GOT3 (cell line): ENCODE results near the gene HMCES.
"Not testable (repeated sequence)": the region's sequence is repeated elsewhere in the genome, so short reads cannot be mapped to it uniquely, and the experiment has no call there.

Experiments used
- DNase-seq: peaks from one replicate; lab custom pipeline; 2025; ENCODE audit warnings: mixed read lengths; lab: John Stamatoyannopoulos, UW

HMCES gene

DNA sequence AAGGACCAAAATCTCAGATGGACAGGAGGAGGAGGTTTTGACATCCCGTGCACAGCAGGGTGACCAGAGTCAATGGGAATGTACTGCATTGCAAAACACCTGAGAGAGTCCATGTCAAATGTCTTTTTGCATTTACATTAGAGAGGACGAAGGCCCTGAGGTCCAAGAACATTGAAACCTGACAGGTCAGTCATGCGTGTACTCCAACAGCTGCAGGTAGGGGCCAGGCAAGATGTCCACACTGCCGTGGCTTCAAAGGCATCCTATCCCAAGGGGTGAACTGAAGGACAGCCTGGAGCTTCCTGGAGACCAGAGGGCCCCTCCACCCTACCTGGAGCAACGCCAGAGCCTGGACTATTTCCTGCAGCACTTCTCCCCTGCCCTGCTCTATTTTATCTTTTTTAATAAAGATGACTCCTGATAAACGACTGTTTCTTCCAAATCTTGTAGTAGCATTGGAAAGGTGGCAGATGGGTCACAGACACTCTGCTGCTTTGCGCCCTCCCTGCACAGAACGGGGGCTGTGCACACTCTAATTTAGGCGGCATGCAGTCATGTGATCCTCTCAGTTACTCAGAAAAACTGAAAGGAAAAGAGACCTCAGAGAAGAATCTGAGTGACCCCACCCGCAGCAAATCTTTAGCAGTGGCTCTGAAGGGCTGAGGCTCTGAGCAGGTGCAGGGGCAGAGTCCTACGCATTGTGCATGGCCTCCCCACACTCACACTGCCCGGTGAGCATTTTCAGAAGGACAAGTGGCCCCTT, 68.2 kb downstream of the HMCES start:
- no peak for DNase-seq

- no peak for DNase-seq
These were observed 68.8 kb downstream of the HMCES start for GRCh38 chr3:129347458-129347845.

DNA sequence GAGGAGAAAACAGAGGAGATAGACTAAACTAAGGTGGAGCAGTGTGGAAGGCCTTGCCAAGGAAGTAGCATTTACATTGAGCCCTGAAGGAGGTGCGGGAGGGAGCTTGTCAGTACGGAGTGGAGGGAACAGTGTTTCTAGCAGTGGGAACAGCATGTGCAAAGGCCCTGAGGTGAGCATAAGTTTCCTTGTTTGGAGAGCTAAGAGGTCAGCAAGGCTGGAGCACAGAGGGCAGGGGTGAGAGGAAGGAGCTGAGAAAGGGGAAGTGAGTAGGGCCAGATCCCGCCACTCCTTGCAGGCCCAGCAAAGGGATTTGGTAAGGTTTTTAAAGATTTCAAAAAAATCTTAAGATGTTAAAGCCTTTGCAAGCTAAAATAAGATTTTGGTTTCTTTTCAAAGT, 70.1 kb downstream of the HMCES start:
- DNase-seq = no peak

DNA sequence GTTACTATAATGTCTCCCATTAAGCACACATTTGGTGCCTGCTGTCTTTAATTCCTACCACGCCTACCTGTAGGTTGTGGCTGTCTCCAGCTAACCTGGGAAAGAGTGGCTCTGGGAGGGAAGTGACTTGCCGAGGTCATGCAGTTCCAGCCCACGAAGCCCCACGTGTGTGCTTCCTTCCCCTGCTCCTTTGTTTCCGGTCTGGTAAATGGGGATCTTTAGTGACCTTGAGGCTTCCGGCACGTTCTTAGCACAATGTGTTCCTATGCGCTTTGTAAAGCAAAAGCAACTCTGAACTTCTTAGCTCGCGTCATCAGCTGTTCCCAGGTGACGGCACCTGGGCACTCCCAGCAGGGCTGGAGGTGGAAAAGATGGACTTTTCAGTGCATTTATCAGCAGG, 70.5 kb downstream of the HMCES start:
- not testable (repeated sequence) for DNase-seq

GRCh38 chr3:129349791-129350190, 71.1 kb downstream of the HMCES start:
- DNase-seq = no peak

GRCh38 chr3:129352045-129352444, 73.4 kb downstream of the HMCES start:
- DNase-seq = no peak

- no peak for DNase-seq
These were observed 74.2 kb downstream of the HMCES start for GRCh38 chr3:129352650-129353588.

DNA sequence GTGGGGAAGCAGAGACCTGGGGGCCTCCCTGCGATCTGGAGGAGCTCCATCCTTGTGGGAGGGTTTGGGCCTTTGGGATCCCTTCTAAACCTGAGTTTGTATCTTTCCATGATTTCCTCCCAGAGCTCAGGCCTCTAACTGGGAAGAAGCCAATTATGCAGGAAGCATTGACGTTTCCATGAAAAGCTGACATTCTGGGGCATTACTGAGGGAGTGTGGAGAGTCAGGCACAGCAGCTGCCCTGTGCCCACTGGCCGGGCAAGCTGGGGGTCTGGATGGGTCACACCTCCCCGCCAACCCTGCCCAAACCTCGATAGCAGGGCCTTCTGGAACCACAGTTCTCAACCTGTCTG, 74.9 kb downstream of the HMCES start:
- no peak for DNase-seq
